ENCODE data around the gene CFTR.

DNA sequence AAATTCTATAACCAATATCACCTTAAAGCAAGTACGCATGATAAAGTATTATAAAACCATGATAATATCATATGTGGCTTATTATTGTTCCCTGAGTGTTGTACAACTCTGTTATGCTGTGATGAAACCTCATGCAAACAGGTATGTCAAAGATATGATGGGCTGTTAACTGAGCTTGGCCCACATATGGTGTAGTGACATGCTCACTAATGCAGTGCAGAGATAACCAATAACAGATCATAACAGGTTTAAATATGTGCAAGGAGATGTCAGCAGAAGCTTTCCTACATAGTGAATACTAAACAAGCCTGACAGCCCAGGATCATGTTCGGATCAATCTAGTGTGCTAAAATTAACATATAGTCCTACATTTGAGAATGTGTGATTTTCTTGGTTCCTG lies 9.6 kb downstream of the CFTR start:
- TF ChIP-seq, protein P1, sequence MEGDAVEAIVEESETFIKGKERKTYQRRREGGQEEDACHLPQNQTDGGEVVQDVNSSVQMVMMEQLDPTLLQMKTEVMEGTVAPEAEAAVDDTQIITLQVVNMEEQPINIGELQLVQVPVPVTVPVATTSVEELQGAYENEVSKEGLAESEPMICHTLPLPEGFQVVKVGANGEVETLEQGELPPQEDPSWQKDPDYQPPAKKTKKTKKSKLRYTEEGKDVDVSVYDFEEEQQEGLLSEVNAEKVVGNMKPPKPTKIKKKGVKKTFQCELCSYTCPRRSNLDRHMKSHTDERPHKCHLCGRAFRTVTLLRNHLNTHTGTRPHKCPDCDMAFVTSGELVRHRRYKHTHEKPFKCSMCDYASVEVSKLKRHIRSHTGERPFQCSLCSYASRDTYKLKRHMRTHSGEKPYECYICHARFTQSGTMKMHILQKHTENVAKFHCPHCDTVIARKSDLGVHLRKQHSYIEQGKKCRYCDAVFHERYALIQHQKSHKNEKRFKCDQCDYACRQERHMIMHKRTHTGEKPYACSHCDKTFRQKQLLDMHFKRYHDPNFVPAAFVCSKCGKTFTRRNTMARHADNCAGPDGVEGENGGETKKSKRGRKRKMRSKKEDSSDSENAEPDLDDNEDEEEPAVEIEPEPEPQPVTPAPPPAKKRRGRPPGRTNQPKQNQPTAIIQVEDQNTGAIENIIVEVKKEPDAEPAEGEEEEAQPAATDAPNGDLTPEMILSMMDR (optimal IDR thresholded peaks at IDR 0.05 in 1 of 3, IDR thresholded peaks at IDR 0.05 in 1 of 3, conservative IDR thresholded peaks at IDR 0.05 in 1 of 3; ENCODE audit: extremely low read depth in 1 of 3, insufficient read depth in 2 of 3, low read length in 3 of 3): no peak
- no peak for TF ChIP-seq EZH2 (IDR thresholded peaks at IDR 0.05; ENCODE audit: low read length)

All from keratinocyte (primary cell).